A673 (cell line): ENCODE data around the gene CHCHD1. TPM values are rescaled to one million over a fixed set of nuclear protein-coding genes. Genes with fewer than 3 reads are reported as not detected.

Source experiments
- BruUV-seq: library from RNA; stranded (reverse); fragments of 400-500 nt; replicated peaks from 2 replicates; lab custom pipeline; 2021; lab: Mats Ljungman, UMichigan
- CTCF ChIA-PET: fragments of 300-600 bp; sonication (Branson Sonifier 250); formaldehyde crosslinking; loops from one replicate; lab custom pipeline; 2022; ENCODE audit warnings: antibody characterized with exemption; lab: Charles Lee
- POLR2A ChIA-PET: fragments of 300-600 bp; sonication (Branson Sonifier 250); formaldehyde crosslinking; loops from one replicate; lab custom pipeline; 2022; ENCODE audit warnings: antibody characterized with exemption; ENCODE audit not compliant: low non-redundant PET; lab: Charles Lee
- DNase-seq: peaks from one replicate; pipeline ENCODE4 v3.0.0-alpha.2; 2015; ENCODE audit warnings: low spot score
- H3K27ac ChIP-seq: fragments of 200-600 bp; sonication (generic); 2 replicates; pipeline ENCODE4 v1.5.1; 2016; ENCODE audit warnings: mixed run types, low read depth, mild to moderate bottlenecking, mixed read lengths, antibody characterized with exemption, low read length; ENCODE audit not compliant: poor library complexity, severe bottlenecking
- H3K27me3 ChIP-seq: fragments of 200-600 bp; sonication (generic); replicated peaks from 2 replicates; pipeline ENCODE4 v1.6.1; 2017; ENCODE audit warnings: mixed run types, low read depth, mild to moderate bottlenecking, mixed read lengths, antibody characterized with exemption, low read length; ENCODE audit not compliant: insufficient read depth, poor library complexity
- H3K36me3 ChIP-seq: fragments of 200-600 bp; sonication (generic); 2 replicates; pipeline ENCODE4 v1.6.1; 2016; ENCODE audit warnings: mixed run types, mild to moderate bottlenecking, mixed read lengths, antibody characterized with exemption, low read length; ENCODE audit not compliant: insufficient read depth, poor library complexity, severe bottlenecking
- H3K4me1 ChIP-seq: fragments of 200-600 bp; sonication (generic); 2 replicates; pipeline ENCODE4 v1.6.1; 2017; ENCODE audit warnings: mixed run types, mild to moderate bottlenecking, mixed read lengths, antibody characterized with exemption, low read length; ENCODE audit not compliant: insufficient read depth, poor library complexity, severe bottlenecking
- H3K4me3 ChIP-seq: fragments of 200-600 bp; sonication (generic); 2 replicates; pipeline ENCODE4 v1.5.1; 2016; ENCODE audit warnings: low read depth, mixed run types, mild to moderate bottlenecking, mixed read lengths, low read length; ENCODE audit not compliant: poor library complexity, severe bottlenecking
- H3K9me3 ChIP-seq: fragments of 200-600 bp; sonication (generic); 2 replicates; pipeline ENCODE4 v1.6.1; 2016; ENCODE audit warnings: mixed run types, low read depth, mild to moderate bottlenecking, mixed read lengths, antibody characterized with exemption, low read length; ENCODE audit not compliant: poor library complexity, severe bottlenecking
- CTCF ChIP-seq: fragments of 300-800, 200-600 bp; sonication (generic); conservative IDR thresholded peaks from 2 replicates; pipeline ENCODE4 v1.5.1; 2017; ENCODE audit warnings: low read depth, mild to moderate bottlenecking, antibody characterized with exemption, low read length, moderate library complexity, mixed read lengths
- EZH2 ChIP-seq: fragments of 200-600 bp; sonication (generic); IDR thresholded peaks from 2 replicates; pipeline ENCODE4 v1.6.1; 2017; ENCODE audit warnings: borderline replicate concordance, low read depth, mild to moderate bottlenecking, mixed read lengths, antibody characterized with exemption, low read length; ENCODE audit not compliant: poor library complexity, severe bottlenecking
- intact Hi-C: fragments of 100-400 bp; cut with micrococcal nuclease; formaldehyde crosslinking; loops from one replicate; pipeline ENCODE4 v1.10.0; 2022; ENCODE audit not compliant: unreplicated experiment
- total RNA-seq: library from RNA; stranded (reverse); gene quantifications from 2 replicates; pipeline ENCODE4 v1.2.3, GENCODE V29; 2021

CHCHD1 gene
- total RNA-seq, 1 experiment from 2014 or later = 37.5 TPM

- Histone ChIP-seq H3K4me3 (peak overlapping the region; percentile 88), H3K27ac (no peak overlapping the region), H3K9me3 (no peaks in the 10 kb centered on the region), H3K36me3 (peaks cover 35% of the 10 kb centered on the region), H3K4me1 (peaks cover 13% of the 10 kb centered on the region), H3K27me3 (no peaks in the 10 kb centered on the region)
- BruUV-seq = no TSS peak
- no peak for TF ChIP-seq CTCF
- no peak for TF ChIP-seq EZH2
- DNase-seq = no peak
- CTCF ChIA-PET = no interaction called here
- intact Hi-C loops = no loop called here
- POLR2A ChIA-PET = no interaction called here
Measured at GRCh38 chr10:73774637-73775036, 7.2 kb upstream of the CHCHD1 start.

- ChIA-PET CTCF (no interaction called here), POLR2A (no interaction called here)
- intact Hi-C loops = no loop called here
- Histone ChIP-seq H3K4me3 (no peak overlapping the region), H3K9me3 (no peaks in the 10 kb centered on the region), H3K4me1 (peaks cover 20% of the 10 kb centered on the region), H3K27me3 (no peaks in the 10 kb centered on the region), H3K36me3 (peaks cover 22% of the 10 kb centered on the region), H3K27ac (no peak overlapping the region)
- no peak for DNase-seq
- TF ChIP-seq CTCF (no peak), EZH2 (no peak)
- no TSS peak for BruUV-seq
Measured at GRCh38 chr10:73779018-73779417, 2.8 kb upstream of the CHCHD1 start.

GRCh38 chr10:73779539-73780197 lies 2.2 kb upstream of the CHCHD1 start:
- intact Hi-C loops = no loop called here
- Histone ChIP-seq H3K36me3 (peaks cover 22% of the 10 kb centered on the region), H3K4me3 (no peak overlapping the region), H3K27me3 (no peaks in the 10 kb centered on the region), H3K27ac (no peak overlapping the region), H3K4me1 (peaks cover 17% of the 10 kb centered on the region), H3K9me3 (no peaks in the 10 kb centered on the region)
- CTCF ChIA-PET = no interaction called here
- POLR2A ChIA-PET = no interaction called here
- no peak for DNase-seq
- no peak for TF ChIP-seq EZH2
- TF ChIP-seq CTCF = no peak
- BruUV-seq = no TSS peak
